ENCODE measurements around the gene TEP1. TPM values are rescaled to one million over a fixed set of nuclear protein-coding genes. Genes with fewer than 3 reads are reported as not detected.

TEP1 gene
- 10 to 100 TPM in 1 of 2 donors, 1 to 10 TPM in 1; 9.6 to 21.8 TPM for total RNA-seq
- 10 to 100 TPM; 14.0 to 18.2 TPM for polyA plus RNA-seq (ENCODE audit: insufficient read length in 2 of 2)
- long read RNA-seq, donor 1 = 0 reads
- long read RNA-seq, donor 2 = 0 reads
- long read RNA-seq, donor 3 = 0 reads
- long read RNA-seq, donor 4, partial matches to known transcripts = 0 of 1 reads
- long read RNA-seq, donor 4, other reads (novel, unspliced or antisense) = 0 of 1 reads

DNA sequence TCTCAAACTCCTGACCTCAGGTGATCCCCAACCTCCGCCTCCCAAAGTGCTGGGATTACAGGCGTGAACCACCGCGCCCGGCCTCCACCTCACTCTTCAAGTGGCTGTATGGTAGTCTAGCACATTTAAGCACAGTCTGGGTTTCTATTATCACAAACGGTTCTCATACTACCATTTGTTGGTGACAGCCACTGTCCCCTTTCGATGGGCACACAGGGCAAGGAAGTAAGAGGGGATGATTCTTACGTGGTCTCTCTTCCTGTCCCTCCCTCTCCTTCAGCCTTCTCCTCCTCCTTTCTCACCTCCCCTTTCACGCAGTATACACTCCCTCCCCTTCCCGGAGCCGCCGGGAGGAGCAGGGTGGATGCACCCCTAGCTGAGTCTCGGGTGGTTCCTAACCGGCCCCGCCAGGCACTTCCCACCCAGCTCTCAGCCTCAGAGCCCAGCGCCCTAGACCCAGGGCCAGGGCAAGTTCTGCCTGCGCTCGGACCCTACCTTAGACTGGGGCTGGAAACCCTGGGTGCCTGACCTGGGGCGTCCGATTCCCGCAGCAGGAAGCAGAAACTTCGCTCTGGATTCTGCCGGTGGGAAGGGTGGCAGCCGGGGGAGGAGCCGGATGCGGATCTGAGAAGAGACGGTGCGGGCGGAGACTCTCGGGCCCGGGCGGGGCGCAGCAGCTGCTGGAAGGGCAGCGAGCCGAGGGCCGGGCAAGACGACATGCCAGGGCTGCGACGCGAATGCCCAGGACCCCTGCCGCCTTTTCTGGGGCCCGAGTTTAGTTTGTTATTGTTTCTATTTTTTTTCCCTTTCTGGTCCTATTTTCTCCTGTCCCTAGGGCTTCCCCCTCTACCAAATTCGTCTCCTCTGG, at the start of gene TEP1:
TSS of gene TEP1 (minus strand) at position 626 of the 868 bp plus-strand sequence. CDS start 5,062 bp downstream, outside the sequence.
- 0% methylated on average over 35 of the region's 43 CpGs for WGBS (ENCODE audit: insufficient coverage)
- Histone ChIP-seq H3K36me3 (ENCODE audit: control insufficient read depth, insufficient read depth, low read length) (no peaks in the 10 kb centered on the region), H3K9me3 (ENCODE audit: control insufficient read depth, insufficient read depth, low read length) (no peaks in the 10 kb centered on the region), H3K4me3 (ENCODE audit: low read depth, low read length) (peak within 1 kb of the TSS; percentile 89), H3K27me3 (ENCODE audit: control insufficient read depth, insufficient read depth, low read length) (no peaks in the 10 kb centered on the region), H3K4me1 (ENCODE audit: control insufficient read depth, insufficient read depth, low read length) (peaks cover 7% of the 10 kb centered on the region), H3K27ac (ENCODE audit: low read depth, low read length) (peak within 1 kb of the TSS; percentile 94)
- DNase-seq (ENCODE audit: low read depth in 4 of 6, low spot score in 6 of 6) = peak in 5 of 6 donors; percentile 44 to 88 (median 60)

DNA sequence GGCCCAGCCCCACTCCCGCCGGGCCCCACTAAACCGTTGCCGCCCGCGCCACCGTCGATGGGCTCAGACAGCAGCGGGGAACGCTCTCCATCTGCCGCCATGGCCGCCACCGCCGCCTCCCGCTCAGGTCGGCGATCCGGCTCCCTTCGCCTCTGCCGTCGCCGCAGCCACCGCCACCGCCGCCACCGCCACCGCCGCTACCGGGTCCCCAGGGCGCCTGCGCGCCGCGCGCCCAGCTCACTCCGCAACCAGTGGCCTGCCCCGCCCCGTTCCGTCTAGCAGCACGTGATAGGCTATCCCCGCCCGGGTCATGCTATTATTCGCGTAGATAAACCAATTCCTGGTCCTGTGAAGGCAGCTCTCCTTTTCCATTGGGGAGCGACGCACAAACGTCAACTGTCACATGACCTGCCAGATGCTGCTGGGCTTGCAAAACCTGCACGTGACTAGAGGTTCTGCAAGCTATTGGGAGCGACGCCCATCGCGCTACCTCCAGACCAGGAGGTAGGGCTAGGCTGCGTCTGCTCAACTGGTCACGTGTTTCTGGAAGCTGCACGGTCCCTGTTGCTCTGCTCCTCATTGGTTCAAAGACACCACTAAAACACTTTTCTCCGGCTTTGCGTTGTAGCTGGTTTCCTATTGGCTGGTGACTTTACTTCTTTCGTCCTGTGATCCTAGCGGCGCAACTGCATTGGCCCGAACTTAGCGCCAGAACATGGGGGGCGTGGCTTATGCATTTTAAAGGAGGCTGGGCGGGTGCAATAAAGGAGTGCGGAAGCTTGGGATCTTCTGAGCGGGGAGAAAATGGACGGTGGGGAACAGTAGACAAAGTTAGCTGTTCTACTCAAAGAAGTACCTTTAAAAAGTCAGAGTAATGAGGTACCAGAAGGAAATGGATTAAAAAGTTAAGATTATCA, 48.2 kb upstream of the TEP1 start, which contains the start of gene PIP4P1:
TSS of gene PIP4P1 (minus strand) at position 210 of the 917 bp plus-strand sequence. CDS start at position 101, 109 bp downstream.
- peak; percentile 98 to 100 (median 99) for DNase-seq (ENCODE audit: low read depth in 4 of 6, low spot score in 6 of 6)
- H3K36me3 ChIP-seq (ENCODE audit: control insufficient read depth, insufficient read depth, low read length) = peaks cover 30% of the 10 kb centered on the region
- peaks cover 15% of the 10 kb centered on the region for H3K4me1 ChIP-seq (ENCODE audit: control insufficient read depth, insufficient read depth, low read length)
- 0% methylated on average over 67 of the region's 67 CpGs for WGBS (ENCODE audit: insufficient coverage)
- H3K4me3 ChIP-seq (ENCODE audit: low read depth, low read length) = peak within 1 kb of the TSS; percentile 75
- peak within 1 kb of the TSS; percentile 86 for H3K27ac ChIP-seq (ENCODE audit: low read depth, low read length)
- no peaks in the 10 kb centered on the region for H3K27me3 ChIP-seq (ENCODE audit: control insufficient read depth, insufficient read depth, low read length)
- no peaks in the 10 kb centered on the region for H3K9me3 ChIP-seq (ENCODE audit: control insufficient read depth, insufficient read depth, low read length)

DNA sequence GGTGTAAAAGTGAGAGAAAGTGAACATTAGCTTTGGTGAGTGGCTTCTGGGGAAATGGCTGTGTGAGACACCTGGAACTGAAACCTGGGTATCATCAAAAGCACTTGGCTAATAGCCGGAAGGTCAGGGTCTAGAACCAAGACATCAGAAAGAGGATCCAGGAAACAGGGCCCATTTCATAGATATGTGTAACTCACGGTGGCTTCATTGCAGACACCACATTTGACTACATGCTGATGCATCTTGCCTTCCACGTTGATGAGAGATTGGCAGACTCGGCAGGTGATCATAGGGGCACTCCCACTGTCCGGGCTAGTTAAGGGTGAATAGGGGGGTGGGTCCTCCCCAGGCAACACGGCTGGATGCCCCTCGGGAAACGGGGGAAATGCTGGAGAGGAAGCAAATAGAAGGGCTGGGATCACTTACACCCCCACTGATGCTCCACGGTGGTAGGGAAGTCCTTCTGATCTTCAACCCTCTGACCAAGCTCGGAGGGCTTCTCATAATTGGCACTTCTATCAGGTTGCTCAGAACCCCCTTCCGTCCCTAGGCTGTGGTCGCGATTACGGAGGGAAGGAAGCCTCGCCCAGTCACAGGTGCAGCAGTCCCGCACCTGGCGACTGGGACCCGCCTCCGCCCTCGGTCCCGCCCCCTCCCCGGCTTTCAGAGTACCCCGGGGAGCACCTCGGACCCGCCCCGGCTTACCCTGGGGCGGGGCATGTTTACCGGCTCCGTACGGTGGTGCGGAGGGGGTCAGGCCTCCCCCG, 47.3 kb upstream of the TEP1 start:
- H3K4me1 ChIP-seq (ENCODE audit: control insufficient read depth, insufficient read depth, low read length) = peaks cover 18% of the 10 kb centered on the region
- DNase-seq (ENCODE audit: low read depth in 4 of 6, low spot score in 6 of 6) = peak in 1 of 6 donors; percentile 3
- WGBS (ENCODE audit: insufficient coverage) = 4% methylated on average over 27 of the region's 32 CpGs
- no peaks in the 10 kb centered on the region for H3K27me3 ChIP-seq (ENCODE audit: control insufficient read depth, insufficient read depth, low read length)
- peaks cover 30% of the 10 kb centered on the region for H3K36me3 ChIP-seq (ENCODE audit: control insufficient read depth, insufficient read depth, low read length)
- no peaks in the 10 kb centered on the region for H3K9me3 ChIP-seq (ENCODE audit: control insufficient read depth, insufficient read depth, low read length)
- H3K4me3 ChIP-seq (ENCODE audit: low read depth, low read length) = peak overlapping the region; percentile 75
- peak overlapping the region; percentile 85 for H3K27ac ChIP-seq (ENCODE audit: low read depth, low read length)

- no peaks in the 10 kb centered on the region for H3K9me3 ChIP-seq (ENCODE audit: control insufficient read depth, insufficient read depth, low read length)
These were observed 44.9 kb upstream of the TEP1 start for GRCh38 chr14:20458031-20458789.

DNA sequence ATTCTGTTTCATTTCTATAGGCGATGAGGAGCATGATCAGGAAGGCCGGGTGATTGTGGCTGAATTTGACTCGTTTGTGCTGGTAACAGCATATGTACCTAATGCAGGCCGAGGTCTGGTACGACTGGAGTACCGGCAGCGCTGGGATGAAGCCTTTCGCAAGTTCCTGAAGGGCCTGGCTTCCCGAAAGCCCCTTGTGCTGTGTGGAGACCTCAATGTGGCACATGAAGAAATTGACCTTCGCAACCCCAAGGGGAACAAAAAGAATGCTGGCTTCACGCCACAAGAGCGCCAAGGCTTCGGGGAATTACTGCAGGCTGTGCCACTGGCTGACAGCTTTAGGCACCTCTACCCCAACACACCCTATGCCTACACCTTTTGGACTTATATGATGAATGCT, 43.7 kb upstream of the TEP1 start:
- H3K4me3 ChIP-seq (ENCODE audit: low read depth, low read length) = no peak overlapping the region
- 80% methylated on average over 12 of the region's 13 CpGs for WGBS (ENCODE audit: insufficient coverage)

More at GRCh38 chr14:20458031-20458789, 44.9 kb upstream of the TEP1 start:
- Histone ChIP-seq H3K4me3 (ENCODE audit: low read depth, low read length) (no peak overlapping the region), H3K4me1 (ENCODE audit: control insufficient read depth, insufficient read depth, low read length) (peaks cover 26% of the 10 kb centered on the region), H3K36me3 (ENCODE audit: control insufficient read depth, insufficient read depth, low read length) (peaks cover 30% of the 10 kb centered on the region), H3K27me3 (ENCODE audit: control insufficient read depth, insufficient read depth, low read length) (no peaks in the 10 kb centered on the region), H3K27ac (ENCODE audit: low read depth, low read length) (no peak overlapping the region)
- WGBS (ENCODE audit: insufficient coverage) = 57% methylated on average over 3 of the region's 8 CpGs
- no peak for DNase-seq (ENCODE audit: low read depth in 4 of 6, low spot score in 6 of 6)

GRCh38 chr14:20455355-20456300, 42.3 kb upstream of the TEP1 start:
- no peak for DNase-seq (ENCODE audit: low read depth in 4 of 6, low spot score in 6 of 6)
- Histone ChIP-seq H3K4me1 (ENCODE audit: control insufficient read depth, insufficient read depth, low read length) (peaks cover 23% of the 10 kb centered on the region), H3K27ac (ENCODE audit: low read depth, low read length) (peak overlapping the region; percentile 96), H3K4me3 (ENCODE audit: low read depth, low read length) (peak overlapping the region; percentile 84), H3K36me3 (ENCODE audit: control insufficient read depth, insufficient read depth, low read length) (peaks cover 40% of the 10 kb centered on the region), H3K27me3 (ENCODE audit: control insufficient read depth, insufficient read depth, low read length) (no peaks in the 10 kb centered on the region), H3K9me3 (ENCODE audit: control insufficient read depth, insufficient read depth, low read length) (no peaks in the 10 kb centered on the region)
- 2% methylated on average over 32 of the region's 39 CpGs for WGBS (ENCODE audit: insufficient coverage)

More for the DNA sequence above, 43.7 kb upstream of the TEP1 start:
- Histone ChIP-seq H3K9me3 (ENCODE audit: control insufficient read depth, insufficient read depth, low read length) (no peaks in the 10 kb centered on the region), H3K36me3 (ENCODE audit: control insufficient read depth, insufficient read depth, low read length) (peaks cover 33% of the 10 kb centered on the region), H3K27me3 (ENCODE audit: control insufficient read depth, insufficient read depth, low read length) (no peaks in the 10 kb centered on the region), H3K4me1 (ENCODE audit: control insufficient read depth, insufficient read depth, low read length) (peaks cover 27% of the 10 kb centered on the region), H3K27ac (ENCODE audit: low read depth, low read length) (no peak overlapping the region)
- DNase-seq (ENCODE audit: low read depth in 4 of 6, low spot score in 6 of 6) = no peak

- Histone ChIP-seq H3K4me3 (ENCODE audit: low read depth, low read length) (peak within 1 kb of the TSS; percentile 84), H3K36me3 (ENCODE audit: control insufficient read depth, insufficient read depth, low read length) (peaks cover 43% of the 10 kb centered on the region), H3K27ac (ENCODE audit: low read depth, low read length) (peak within 1 kb of the TSS; percentile 96), H3K4me1 (ENCODE audit: control insufficient read depth, insufficient read depth, low read length) (peaks cover 17% of the 10 kb centered on the region), H3K27me3 (ENCODE audit: control insufficient read depth, insufficient read depth, low read length) (no peaks in the 10 kb centered on the region), H3K9me3 (ENCODE audit: control insufficient read depth, insufficient read depth, low read length) (no peaks in the 10 kb centered on the region)
- under 1% methylated on average over 56 of the region's 56 CpGs for whole genome bisulfite sequencing (ENCODE audit: insufficient coverage)
- peak; percentile 98 to 100 (median 100) for DNase-seq (ENCODE audit: low read depth in 4 of 6, low spot score in 6 of 6)
These were observed 41.4 kb upstream of the TEP1 start, which contains the start of the genes APEX1 and OSGEP for GRCh38 chr14:20454516-20455354. TSS of gene APEX1 (plus strand) at chr14:20455226. CDS start at chr14:20455646, 420 bp downstream. TSS of gene OSGEP (minus strand) at chr14:20454812. CDS start at chr14:20454683, 129 bp downstream.
